Adrenal gland (tissue), 12 donors: ENCODE data around the gene PPM1D. TPM values are rescaled to one million over a fixed set of nuclear protein-coding genes. Genes with fewer than 3 reads are reported as not detected.
A peak's percentile ranks its signal among the peaks of the same experiment; 100 is the strongest.

Source experiments
- DNase-seq, 7 donors: peaks; one replicate each; pipeline ENCODE4 v3.0.0-alpha.2; 2019 to 2020
- H3K27ac ChIP-seq, 5 donors: fragments of 200-600 bp; sonication (generic) in 4 of 5; 1 replicate in 3 of 5; 2 replicates in 2 of 5; pipeline versions ENCODE4 v1.5.1 to v1.8.0; 2016 to 2020; ENCODE audit warnings: mild to moderate bottlenecking in 1 of 5
- H3K27me3 ChIP-seq: fragments of 200-600 bp; 2 replicates; pipeline ENCODE4 v1.8.0; 2021
- H3K36me3 ChIP-seq, 2 donors: fragments of 200-600 bp; replicated peaks in 1 of 2; 1 replicate in 1 of 2; 2 replicates in 1 of 2; pipeline versions ENCODE4 v1.5.1 to v1.8.0; 2018 to 2022
- H3K4me1 ChIP-seq, 2 donors: fragments of 200-600 bp; replicated peaks in 1 of 2; 1 replicate in 1 of 2; 2 replicates in 1 of 2; pipeline versions ENCODE4 v1.5.1 to v1.8.0; 2018 to 2021
- H3K4me3 ChIP-seq, 4 donors: fragments of 200-600 bp; sonication (generic) in 3 of 4; one replicate each; pipeline ENCODE4 v1.5.1; 2016 to 2018
- H3K9me3 ChIP-seq, 3 donors: fragments of 200-600 bp; sonication (generic) in 1 of 3; replicated peaks in 1 of 3; 1 replicate in 2 of 3; 2 replicates in 1 of 3; pipeline versions ENCODE4 v1.5.1 to v1.8.0; 2016 to 2021
- CTCF ChIP-seq, 6 experiments: fragments of 450-650 bp in 4 of 6; fragments of 200-600 bp in 2 of 6; sonication (generic) in 1 of 6; IDR thresholded peaks; 1 replicate in 5 of 6; 2 replicates in 1 of 6; pipeline versions ENCODE4 v1.5.1 to v1.8.0; 2016 to 2021; ENCODE audit warnings: antibody characterized with exemption in 6 of 6, mild to moderate bottlenecking in 2 of 6, moderate library complexity in 1 of 6
- POLR2A ChIP-seq, 2 donors: fragments of 450-650 bp; IDR thresholded peaks; one replicate each; pipeline ENCODE4 v1.6.1; 2017; ENCODE audit warnings: antibody characterized with exemption in 2 of 2, mild to moderate bottlenecking in 2 of 2, moderate library complexity in 1 of 2
- WGBS, 4 donors: extraction: QIAGEN DNeasy Blood & Tissue Kit in 2 of 4; methylation state at CpG; one replicate each; pipeline versions ENCODE4 v1.1.5 to v1.1.7; 2013 to 2017; 5-methylcytosine and 5-hydroxymethylcytosine counted together
- intact Hi-C, 2 donors: fragments of 100-400 bp; cut with DNase I; formaldehyde crosslinking; loops; one replicate each; pipeline versions ENCODE4 v1.14.1 to v1.15.0; 2022 to 2023
- polyA plus RNA-seq, 3 donors: library from polyadenylated mRNA; stranded (reverse); fragments of 200-250 nt in 2 of 3; fragments of 350-450 nt in 1 of 3; fragmentation: Illumina TruSeq in 1 of 3; extraction: RNeasy Lipid Tissue Mini Kit (QIAGEN cat#74804) in 1 of 3; gene quantifications; one replicate each; pipeline ENCODE4 v1.2.3, GENCODE V29; 2013 to 2014
- total RNA-seq, 9 donors: library from RNA; depleted of rRNA in 4 of 9; stranded (reverse); fragments of >200 nt in 4 of 9; fragments of 120-200 nt in 1 of 9; fragmentation: NEBNext Ultra II Directional in 1 of 9; extraction: Animal tissue kit (Norgen Biotek cat#: 25700) in 1 of 9; gene quantifications; one replicate each; pipeline versions ENCODE4 v1.1.0 to v1.2.4, GENCODE V29; 2013 to 2023
- donor health status: healthy with polysubstance abuse.
- donor health status: Bipolar disorder and iron deficiency.
- donor health status: DM: yes; HTN: yes; CAD: no.
- donor health status: DM: no; HTN: no; CAD: no.
- donor health status: DM: no; HTN: no; CAD: no.
- donor health status: DM: yes; HTN: yes; CAD: no.

Gene PPM1D
- total and polyA plus RNA-seq, 12 donors, result 3.4 to 16.3 (median 8.8) TPM

GRCh38 chr17:60677308-60678117 is 77.5 kb downstream of the PPM1D start, which contains the start of gene BCAS3:
TSS of gene BCAS3 (plus strand) at chr17:60677851.
- intact Hi-C loops, result no loop called here
- Histone ChIP-seq H3K36me3 (no peaks in the 10 kb centered on the region), H3K4me3 (peak within 1 kb of the TSS; percentile 59 to 99 (median 65)), H3K27me3 (no peaks in the 10 kb centered on the region), H3K27ac (peak within 1 kb of the TSS in 3 of 5 donors; percentile 58 to 81 (median 76)), H3K9me3 (no peaks in the 10 kb centered on the region), H3K4me1 (peaks cover 8 to 15% of the 10 kb centered on the region in 2 donors)
- DNase-seq, result peak; percentile 97 to 99 (median 99)
- 0 to 1% (median 0%) methylated on average over 40 to 51 of the region's 51 CpGs for WGBS, 4 donors
- TF ChIP-seq CTCF (IDR thresholded peaks at IDR 0.05), result no peak
- TF ChIP-seq POLR2A (IDR thresholded peaks at IDR 0.05), result peak; percentile 76 to 95

DNA sequence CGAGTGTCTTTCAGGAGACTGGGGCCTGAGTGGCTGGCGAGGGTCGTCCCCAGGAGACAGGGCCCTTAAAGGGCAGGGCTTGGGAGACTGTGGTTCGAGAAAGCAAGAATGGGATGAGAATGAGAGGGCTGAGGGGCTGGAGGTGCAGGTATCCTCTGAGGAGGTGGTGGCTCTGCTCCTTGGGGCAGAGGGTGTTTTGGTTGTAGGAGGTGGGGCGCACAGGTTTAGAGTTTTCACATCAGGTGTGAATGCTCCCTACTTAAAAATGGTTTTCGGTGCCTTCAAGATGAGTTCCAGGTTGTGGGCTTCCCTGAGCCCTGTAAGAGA is 78.1 kb downstream of the PPM1D start:
- intact Hi-C loops, result no loop called here
- Histone ChIP-seq H3K36me3 (no peaks in the 10 kb centered on the region), H3K9me3 (no peaks in the 10 kb centered on the region), H3K27ac (peak overlapping the region in 3 of 5 donors; percentile 58 to 81 (median 76)), H3K4me3 (peak overlapping the region; percentile 59 to 99 (median 65)), H3K27me3 (no peaks in the 10 kb centered on the region), H3K4me1 (peaks cover 8 to 15% of the 10 kb centered on the region in 2 donors)
- DNase-seq, result no peak
- 1 to 5% (median 4%) methylated on average over 6 of the region's 6 CpGs for WGBS, 4 donors
- no peak for TF ChIP-seq CTCF (IDR thresholded peaks at IDR 0.05)
- TF ChIP-seq POLR2A (IDR thresholded peaks at IDR 0.05), result no peak

GRCh38 chr17:60679287-60679686 is 79.3 kb downstream of the PPM1D start:
- Histone ChIP-seq H3K4me1 (peaks cover 8 to 15% of the 10 kb centered on the region in 2 donors), H3K4me3 (no peak overlapping the region), H3K27ac (no peak overlapping the region), H3K27me3 (no peaks in the 10 kb centered on the region), H3K9me3 (no peaks in the 10 kb centered on the region), H3K36me3 (peaks cover 0 to 7% of the 10 kb centered on the region in 2 donors)
- 88 to 90% (median 89%) methylated on average over 4 of the region's 4 CpGs for WGBS, 4 donors
- DNase-seq, result no peak
- intact Hi-C loops, result no loop called here
- TF ChIP-seq POLR2A (IDR thresholded peaks at IDR 0.05), result no peak
- no peak for TF ChIP-seq CTCF (IDR thresholded peaks at IDR 0.05)

DNA sequence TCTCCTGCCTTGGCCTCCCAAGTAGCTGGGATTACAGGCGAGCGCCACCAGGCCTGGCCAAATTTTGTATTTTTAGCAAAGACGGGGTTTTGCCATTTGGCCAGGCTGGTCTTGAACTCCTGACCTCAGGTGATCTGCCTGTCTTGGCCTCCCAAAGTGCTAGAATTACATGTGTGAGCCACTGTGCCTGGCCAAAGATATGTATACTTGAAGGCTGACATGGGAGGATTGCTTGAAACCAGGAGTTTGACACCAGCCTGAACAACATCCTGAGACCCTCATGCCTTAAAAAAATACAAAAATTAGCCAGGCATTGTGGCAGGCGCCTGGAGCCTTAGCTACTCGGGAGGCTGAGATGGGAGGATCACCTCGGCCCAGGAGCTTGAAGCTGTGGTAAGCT is 80.8 kb downstream of the PPM1D start:
- 95 to 98% (median 97%) methylated on average over 6 of the region's 6 CpGs for WGBS, 4 donors

More for the DNA sequence above, 80.8 kb downstream of the PPM1D start:
- peaks cover 8 to 15% of the 10 kb centered on the region in 2 donors for H3K4me1 ChIP-seq
- no peak for TF ChIP-seq CTCF (IDR thresholded peaks at IDR 0.05)
- H3K4me3 ChIP-seq, result no peak overlapping the region
- H3K9me3 ChIP-seq, result no peaks in the 10 kb centered on the region
- H3K27me3 ChIP-seq, result no peaks in the 10 kb centered on the region
- no peak for DNase-seq
- no peak overlapping the region for H3K27ac ChIP-seq
- intact Hi-C loops, result no loop called here
- H3K36me3 ChIP-seq, result peaks cover 0 to 18% of the 10 kb centered on the region in 2 donors
